Left lung (tissue), 10 donors: ENCODE data around the gene ASS1. TPM values are rescaled to one million over a fixed set of nuclear protein-coding genes. Genes with fewer than 3 reads are reported as not detected.

Experiments
- ATAC-seq: fragments of 200-7000 bp; cut with Tn5 transposase; one replicate; pipeline ENCODE4 v1.9.1; 2020; ENCODE audit warnings: moderate library complexity
- DNase-seq, 4 donors: peaks; one replicate each; pipeline ENCODE4 v3.0.0-alpha.2; 2013 to 2020
- H3K27ac ChIP-seq, 2 donors: fragments of 200-600 bp; sonication (generic) in 1 of 2; one replicate each; pipeline versions ENCODE4 v1.5.0 to v1.8.0; 2020 to 2021
- H3K27me3 ChIP-seq, 2 donors: fragments of 200-600 bp; sonication (generic) in 1 of 2; one replicate each; pipeline versions ENCODE4 v1.5.0 to v1.8.0; 2020 to 2021
- H3K36me3 ChIP-seq, 2 donors: fragments of 200-600 bp; sonication (generic) in 1 of 2; one replicate each; pipeline versions ENCODE4 v1.5.0 to v1.8.0; 2020 to 2021
- H3K4me1 ChIP-seq, 2 donors: fragments of 200-600 bp; one replicate each; pipeline ENCODE4 v1.8.0; 2021
- H3K4me3 ChIP-seq, 2 donors: fragments of 200-600 bp; sonication (generic) in 1 of 2; one replicate each; pipeline versions ENCODE4 v1.5.0 to v1.8.0; 2020 to 2021; ENCODE audit warnings: mild to moderate bottlenecking in 1 of 2
- H3K9me3 ChIP-seq, 2 donors: fragments of 200-600 bp; sonication (generic) in 1 of 2; one replicate each; pipeline versions ENCODE4 v1.5.0 to v1.8.0; 2020 to 2021
- CTCF ChIP-seq, 2 donors: fragments of 200-600 bp; sonication (generic) in 1 of 2; IDR thresholded peaks; one replicate each; pipeline versions ENCODE4 v1.5.0 to v1.8.0; 2021; ENCODE audit warnings: antibody characterized with exemption in 2 of 2
- intact Hi-C, 2 donors: fragments of 100-400 bp; cut with DNase I; formaldehyde crosslinking; loops; one replicate each; pipeline versions ENCODE4 v1.11.2 to v1.14.2; 2022
- polyA plus RNA-seq, 6 donors: library from polyadenylated mRNA; unstranded; fragments of 120-200 nt; gene quantifications; one replicate each; pipeline ENCODE4 v1.2.1, GENCODE V29; 2013; ENCODE audit not compliant: insufficient read length in 6 of 6
- total RNA-seq, 2 donors: library from RNA; stranded (reverse); fragmentation: NEBNext Ultra II Directional; extraction: Animal tissue kit (Norgen Biotek cat#: 25700); gene quantifications; one replicate each; pipeline ENCODE4 v1.2.1, GENCODE V29; 2021
- donor health status: DM: no; HTN: yes; CAD: no.
- donor health status: DM: no; HTN: no; CAD: no.

Gene ASS1
- total and polyA plus RNA-seq, 8 donors: 11.9 to 99.7 (median 27.8) TPM

- TF ChIP-seq CTCF (IDR thresholded peaks at IDR 0.05): no peak
- Histone ChIP-seq H3K36me3 (no peaks in the 10 kb centered on the region), H3K4me1 (peaks cover 0 to 7% of the 10 kb centered on the region in 2 donors), H3K4me3 (no peak overlapping the region), H3K27ac (no peak overlapping the region), H3K27me3 (peaks cover 0 to 12% of the 10 kb centered on the region in 2 donors), H3K9me3 (peaks cover 0 to 8% of the 10 kb centered on the region in 2 donors)
- DNase-seq (no peak), ATAC-seq (no peak)
- intact Hi-C loops: no loop called here
Measured at GRCh38 chr9:130427326-130427725, 17.4 kb upstream of the ASS1 start.

- intact Hi-C loops: no loop called here
- Histone ChIP-seq H3K9me3 (peaks cover 0 to 8% of the 10 kb centered on the region in 2 donors), H3K36me3 (no peaks in the 10 kb centered on the region)
Measured at GRCh38 chr9:130428086-130428665, 16.6 kb upstream of the ASS1 start.

GRCh38 chr9:130429381-130429780 is 15.4 kb upstream of the ASS1 start:
- DNase-seq (no peak), ATAC-seq (no peak)
- intact Hi-C loops: no loop called here
- no peak overlapping the region for H3K27ac ChIP-seq
- peaks cover 6 to 18% of the 10 kb centered on the region in 2 donors for H3K4me1 ChIP-seq
- H3K27me3 ChIP-seq: peaks cover 12 to 32% of the 10 kb centered on the region in 2 donors
- H3K36me3 ChIP-seq: no peaks in the 10 kb centered on the region
- H3K9me3 ChIP-seq: peaks cover 0 to 8% of the 10 kb centered on the region in 2 donors
- H3K4me3 ChIP-seq: no peak overlapping the region
- TF ChIP-seq CTCF (IDR thresholded peaks at IDR 0.05): no peak

More at GRCh38 chr9:130428086-130428665, 16.6 kb upstream of the ASS1 start:
- peaks cover under 1 to 20% of the 10 kb centered on the region in 2 donors for H3K27me3 ChIP-seq
- ATAC-seq: no peak
- no peak for DNase-seq
- no peak overlapping the region for H3K27ac ChIP-seq
- TF ChIP-seq CTCF (IDR thresholded peaks at IDR 0.05): no peak
- peaks cover 3 to 13% of the 10 kb centered on the region in 2 donors for H3K4me1 ChIP-seq
- no peak overlapping the region for H3K4me3 ChIP-seq

GRCh38 chr9:130429831-130430230 is 14.9 kb upstream of the ASS1 start:
- intact Hi-C loops: no loop called here
- DNase-seq (no peak), ATAC-seq (no peak)
- Histone ChIP-seq H3K9me3 (peaks cover 0 to 8% of the 10 kb centered on the region in 2 donors), H3K4me1 (peaks cover 6 to 18% of the 10 kb centered on the region in 2 donors), H3K27me3 (peaks cover 12 to 37% of the 10 kb centered on the region in 2 donors), H3K4me3 (no peak overlapping the region), H3K36me3 (no peaks in the 10 kb centered on the region), H3K27ac (no peak overlapping the region)
- TF ChIP-seq CTCF (IDR thresholded peaks at IDR 0.05): no peak

GRCh38 chr9:130430232-130430631 is 14.5 kb upstream of the ASS1 start:
- H3K36me3 ChIP-seq: no peaks in the 10 kb centered on the region
- intact Hi-C loops: no loop called here

More at GRCh38 chr9:130430232-130430631, 14.5 kb upstream of the ASS1 start:
- Histone ChIP-seq H3K9me3 (peaks cover 0 to 8% of the 10 kb centered on the region in 2 donors), H3K27ac (no peak overlapping the region), H3K27me3 (peaks cover 12 to 41% of the 10 kb centered on the region in 2 donors), H3K4me3 (no peak overlapping the region), H3K4me1 (peaks cover 6 to 18% of the 10 kb centered on the region in 2 donors)
- no peak for TF ChIP-seq CTCF (IDR thresholded peaks at IDR 0.05)
- DNase-seq (peak in 1 of 4 donors; percentile 58), ATAC-seq (no peak)
